Brain pericyte (primary cell): Measurements from ENCODE around the gene HHEX.
"Not testable (repeated sequence)": the region's sequence is repeated elsewhere in the genome, so short reads cannot be mapped to it uniquely, and the experiment has no call there.

Source experiments
- DNase-seq: peaks from one replicate; pipeline ENCODE4 v3.0.0-alpha.2; 2012; ENCODE audit warnings: low read depth, low spot score

HHEX gene

GRCh38 chr10:92689663-92690210, at the start of gene HHEX:
HHEX (plus strand) TSS chr10:92689955; CDS start chr10:92689987, 32 bp downstream.
- no peak for DNase-seq

GRCh38 chr10:92640107-92640506, 49.6 kb upstream of the HHEX start:
- DNase-seq = peak; percentile 10

GRCh38 chr10:92641492-92641891, 48.3 kb upstream of the HHEX start:
- no peak for DNase-seq

- no peak for DNase-seq
Observed at GRCh38 chr10:92644921-92645320, 44.8 kb upstream of the HHEX start.

GRCh38 chr10:92650864-92651263, 38.9 kb upstream of the HHEX start:
- DNase-seq = not testable (repeated sequence)

GRCh38 chr10:92655426-92655825, 34.3 kb upstream of the HHEX start:
- no peak for DNase-seq

- no peak for DNase-seq
Observed at GRCh38 chr10:92656266-92656961, 33.3 kb upstream of the HHEX start.

- no peak for DNase-seq
Observed at GRCh38 chr10:92657024-92657423, 32.7 kb upstream of the HHEX start.

- DNase-seq = no peak
Observed at GRCh38 chr10:92662848-92663247, 26.9 kb upstream of the HHEX start.

- no peak for DNase-seq
Observed at GRCh38 chr10:92664322-92664721, 25.4 kb upstream of the HHEX start.

GRCh38 chr10:92667078-92667477, 22.7 kb upstream of the HHEX start:
- no peak for DNase-seq

GRCh38 chr10:92677708-92678107, 12.0 kb upstream of the HHEX start:
- DNase-seq = no peak

GRCh38 chr10:92678206-92678605, 11.5 kb upstream of the HHEX start:
- DNase-seq = no peak

GRCh38 chr10:92681306-92681834, 8.4 kb upstream of the HHEX start:
- DNase-seq = no peak

GRCh38 chr10:92688573-92688926, 1.2 kb upstream of the HHEX start:
- no peak for DNase-seq

GRCh38 chr10:92688927-92689662, 660 bp upstream of the HHEX start:
- no peak for DNase-seq

- no peak for DNase-seq
Observed at GRCh38 chr10:92690211-92690914, 608 bp downstream of the HHEX start.

- DNase-seq = no peak
Observed at GRCh38 chr10:92690915-92691590, 1.3 kb downstream of the HHEX start.

- DNase-seq = no peak
Observed at GRCh38 chr10:92691591-92692079, 1.9 kb downstream of the HHEX start.

- no peak for DNase-seq
Observed at GRCh38 chr10:92692080-92692671, 2.4 kb downstream of the HHEX start.
